Rectal smooth muscle tissue (tissue), 1 donor: ENCODE results near the gene NET1.

Experiments used
- H3K27ac ChIP-seq: one replicate; pipeline ENCODE4 v1.7.0; 2013; ENCODE audit warnings: low read depth, low read length, inconsistent platforms
- H3K27me3 ChIP-seq: one replicate; pipeline ENCODE4 v1.7.0; 2013; ENCODE audit warnings: low read length; ENCODE audit not compliant: control insufficient read depth, insufficient read depth
- H3K36me3 ChIP-seq: one replicate; pipeline ENCODE4 v1.7.0; 2013; ENCODE audit warnings: low read length; ENCODE audit not compliant: control insufficient read depth, insufficient read depth
- H3K4me1 ChIP-seq: one replicate; pipeline ENCODE4 v1.7.0; 2013; ENCODE audit warnings: low read length; ENCODE audit not compliant: control insufficient read depth, insufficient read depth
- H3K4me3 ChIP-seq: one replicate; pipeline ENCODE4 v1.7.0; 2013; ENCODE audit warnings: low read length
- H3K9ac ChIP-seq: one replicate; pipeline ENCODE4 v1.7.0; 2013; ENCODE audit warnings: low read length

The NET1 gene

GRCh38 chr10:5486853-5487235 is 74.5 kb downstream of the NET1 start:
- Histone ChIP-seq H3K36me3 (no peaks in the 10 kb centered on the region), H3K4me1 (no peaks in the 10 kb centered on the region), H3K4me3 (no peak overlapping the region), H3K9ac (peak overlapping the region; percentile 0), H3K27ac (no peak overlapping the region), H3K27me3 (no peaks in the 10 kb centered on the region)

- H3K27ac ChIP-seq = no peak overlapping the region
- H3K4me3 ChIP-seq = no peak overlapping the region
- H3K27me3 ChIP-seq = no peaks in the 10 kb centered on the region
- H3K9ac ChIP-seq = no peak overlapping the region
- no peaks in the 10 kb centered on the region for H3K4me1 ChIP-seq
- H3K36me3 ChIP-seq = no peaks in the 10 kb centered on the region
Measured at GRCh38 chr10:5488272-5489161, 76.2 kb downstream of the NET1 start.

GRCh38 chr10:5490032-5490431 is 77.7 kb downstream of the NET1 start:
- H3K27me3 ChIP-seq = no peaks in the 10 kb centered on the region
- no peak overlapping the region for H3K4me3 ChIP-seq
- H3K27ac ChIP-seq = no peak overlapping the region
- no peaks in the 10 kb centered on the region for H3K36me3 ChIP-seq
- H3K9ac ChIP-seq = no peak overlapping the region
- no peaks in the 10 kb centered on the region for H3K4me1 ChIP-seq

- no peaks in the 10 kb centered on the region for H3K36me3 ChIP-seq
- H3K27me3 ChIP-seq = no peaks in the 10 kb centered on the region
- no peak overlapping the region for H3K9ac ChIP-seq
- H3K4me1 ChIP-seq = no peaks in the 10 kb centered on the region
- H3K4me3 ChIP-seq = no peak overlapping the region
- no peak overlapping the region for H3K27ac ChIP-seq
Measured at GRCh38 chr10:5490698-5491464, 78.5 kb downstream of the NET1 start.

GRCh38 chr10:5491477-5491876 is 79.1 kb downstream of the NET1 start:
- Histone ChIP-seq H3K9ac (no peak overlapping the region), H3K36me3 (no peaks in the 10 kb centered on the region), H3K27ac (no peak overlapping the region), H3K4me1 (no peaks in the 10 kb centered on the region), H3K4me3 (no peak overlapping the region), H3K27me3 (no peaks in the 10 kb centered on the region)

- Histone ChIP-seq H3K9ac (no peak overlapping the region), H3K4me3 (no peak overlapping the region), H3K36me3 (no peaks in the 10 kb centered on the region), H3K27ac (no peak overlapping the region), H3K4me1 (no peaks in the 10 kb centered on the region), H3K27me3 (no peaks in the 10 kb centered on the region)
Measured at GRCh38 chr10:5492322-5492855, 80.0 kb downstream of the NET1 start.

GRCh38 chr10:5492929-5493576 is 80.7 kb downstream of the NET1 start:
- H3K36me3 ChIP-seq = no peaks in the 10 kb centered on the region
- H3K27me3 ChIP-seq = no peaks in the 10 kb centered on the region
- no peak overlapping the region for H3K4me3 ChIP-seq
- no peak overlapping the region for H3K27ac ChIP-seq
- H3K4me1 ChIP-seq = no peaks in the 10 kb centered on the region
- no peak overlapping the region for H3K9ac ChIP-seq

- H3K4me1 ChIP-seq = no peaks in the 10 kb centered on the region
- H3K27me3 ChIP-seq = no peaks in the 10 kb centered on the region
- no peak overlapping the region for H3K9ac ChIP-seq
- no peaks in the 10 kb centered on the region for H3K36me3 ChIP-seq
- H3K4me3 ChIP-seq = no peak overlapping the region
- no peak overlapping the region for H3K27ac ChIP-seq
Measured at GRCh38 chr10:5493691-5494090, 81.3 kb downstream of the NET1 start.

GRCh38 chr10:5494611-5495010 is 82.3 kb downstream of the NET1 start:
- H3K27me3 ChIP-seq = no peaks in the 10 kb centered on the region
- H3K36me3 ChIP-seq = no peaks in the 10 kb centered on the region
- H3K4me1 ChIP-seq = no peaks in the 10 kb centered on the region
- H3K27ac ChIP-seq = no peak overlapping the region
- no peak overlapping the region for H3K9ac ChIP-seq
- no peak overlapping the region for H3K4me3 ChIP-seq

- Histone ChIP-seq H3K9ac (no peak overlapping the region), H3K4me1 (no peaks in the 10 kb centered on the region), H3K36me3 (no peaks in the 10 kb centered on the region), H3K4me3 (no peak overlapping the region), H3K27ac (no peak overlapping the region), H3K27me3 (no peaks in the 10 kb centered on the region)
Measured at GRCh38 chr10:5496261-5497250, 84.2 kb downstream of the NET1 start.

- Histone ChIP-seq H3K36me3 (no peaks in the 10 kb centered on the region), H3K4me1 (no peaks in the 10 kb centered on the region), H3K27ac (no peak overlapping the region), H3K4me3 (no peak overlapping the region), H3K27me3 (no peaks in the 10 kb centered on the region), H3K9ac (no peak overlapping the region)
Measured at GRCh38 chr10:5497289-5497688, 84.9 kb downstream of the NET1 start.
